Activated T-cell treated with anti-CD3 and anti-CD28 coated beads, Interleukin-2, amount 50 U/mL, for 72 hours (primary cell): Measurements from ENCODE around the gene DHRS12. TPM values are rescaled to one million over a fixed set of nuclear protein-coding genes. Genes with fewer than 3 reads are reported as not detected.

ENCODE experiments used
- ATAC-seq, 2 donors: fragments of 150-1000 bp; cut with Tn5 transposase; replicated peaks in 1 of 2; 2 replicates each; pipeline ENCODE4 v1.10.0; 2021; ENCODE audit warnings: moderate library complexity in 2 of 2, mild to moderate bottlenecking in 1 of 2
- DNase-seq, 2 donors: peaks; one replicate each; pipeline ENCODE4 v3.0.0; 2021 to 2022; ENCODE audit warnings: mixed read lengths in 1 of 2
- H3K27ac Mint-ChIP-seq: one replicate; pipeline ENCODE4 v1.8.0; 2022; ENCODE audit warnings: mild to moderate bottlenecking, moderate library complexity, mixed read lengths
- H3K27me3 Mint-ChIP-seq: one replicate; pipeline ENCODE4 v1.8.0; 2022; ENCODE audit warnings: low read depth, mixed read lengths
- H3K36me3 Mint-ChIP-seq, 2 donors: one replicate each; pipeline ENCODE4 v1.8.0; 2022; ENCODE audit warnings: mixed read lengths in 2 of 2, mild to moderate bottlenecking in 1 of 2; ENCODE audit not compliant: insufficient read depth in 2 of 2
- H3K4me1 Mint-ChIP-seq: one replicate; pipeline ENCODE4 v1.8.0; 2022; ENCODE audit warnings: low read depth, mixed read lengths
- H3K4me3 Mint-ChIP-seq, 2 donors: one replicate each; pipeline ENCODE4 v1.8.0; 2022; ENCODE audit warnings: mild to moderate bottlenecking in 2 of 2, mixed read lengths in 2 of 2, moderate library complexity in 2 of 2
- H3K9me3 Mint-ChIP-seq, 2 donors: one replicate each; pipeline ENCODE4 v1.8.0; 2022; ENCODE audit warnings: mixed read lengths in 2 of 2
- total RNA-seq, 2 donors: library from RNA; stranded (reverse); gene quantifications; one replicate each; pipeline ENCODE4 v1.2.3, GENCODE V29; 2022

The DHRS12 gene
- total RNA-seq, 2 donors from 2014 or later: 8.0 to 8.5 TPM

DNA sequence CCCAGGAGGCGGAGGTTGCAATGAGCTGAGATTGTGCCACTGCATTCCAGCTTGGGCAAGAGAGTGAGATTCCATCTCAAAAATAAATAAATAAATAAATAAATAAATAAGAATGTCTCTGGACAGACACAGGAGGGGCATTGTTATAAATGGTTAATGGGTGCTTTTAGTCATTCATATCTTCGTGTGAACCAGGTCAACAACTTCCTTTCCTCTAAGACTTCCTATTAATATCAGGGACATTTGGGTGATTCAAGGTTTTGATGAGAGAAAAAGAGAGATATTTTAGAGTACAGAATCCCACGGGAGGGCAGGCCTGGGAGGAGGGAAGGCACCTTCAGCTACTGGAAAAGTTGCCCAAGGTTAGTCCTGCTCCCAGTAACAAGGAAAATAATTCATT is 23.9 kb downstream of the DHRS12 start:
- H3K4me1 Mint-ChIP-seq: no peaks in the 10 kb centered on the region
- ATAC-seq: no peak
- no peaks in the 10 kb centered on the region for H3K9me3 Mint-ChIP-seq
- no peak overlapping the region for H3K4me3 Mint-ChIP-seq
- no peaks in the 10 kb centered on the region for H3K36me3 Mint-ChIP-seq
- H3K27ac Mint-ChIP-seq: no peak overlapping the region
- H3K27me3 Mint-ChIP-seq: no peaks in the 10 kb centered on the region
- DNase-seq: no peak

GRCh38 chr13:51778392-51778791 is 25.6 kb downstream of the DHRS12 start:
- no peaks in the 10 kb centered on the region for H3K4me1 Mint-ChIP-seq
- H3K27ac Mint-ChIP-seq: no peak overlapping the region
- no peak overlapping the region for H3K4me3 Mint-ChIP-seq
- H3K36me3 Mint-ChIP-seq: no peaks in the 10 kb centered on the region
- H3K27me3 Mint-ChIP-seq: no peaks in the 10 kb centered on the region
- no peaks in the 10 kb centered on the region for H3K9me3 Mint-ChIP-seq
- no peak for ATAC-seq
- DNase-seq: no peak

- DNase-seq: no peak
- no peaks in the 10 kb centered on the region for H3K27me3 Mint-ChIP-seq
- H3K4me1 Mint-ChIP-seq: no peaks in the 10 kb centered on the region
- no peaks in the 10 kb centered on the region for H3K9me3 Mint-ChIP-seq
- H3K36me3 Mint-ChIP-seq: no peaks in the 10 kb centered on the region
- H3K4me3 Mint-ChIP-seq: no peak overlapping the region
- no peak overlapping the region for H3K27ac Mint-ChIP-seq
- no peak for ATAC-seq
Measured at GRCh38 chr13:51777921-51778320, 26.0 kb downstream of the DHRS12 start.

DNA sequence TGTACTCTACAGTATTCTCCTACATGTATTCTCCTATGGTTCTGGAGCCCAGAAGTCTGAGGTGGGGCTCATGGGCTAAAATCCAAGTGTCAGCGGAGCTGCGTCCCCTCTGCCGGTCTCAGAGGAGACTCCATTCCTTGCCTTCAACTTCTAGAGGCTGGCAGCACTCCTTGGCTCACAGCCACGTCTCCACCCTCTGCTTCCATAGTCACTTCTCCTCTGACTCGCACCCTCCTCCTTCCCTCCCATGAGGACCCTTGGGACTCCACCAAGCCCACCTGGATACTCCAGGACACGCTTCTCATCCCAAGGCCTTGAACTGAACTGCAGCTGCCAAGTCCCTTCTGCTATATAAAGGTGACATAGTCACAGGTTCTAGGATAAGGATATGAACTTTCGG is 27.8 kb downstream of the DHRS12 start:
- Mint-ChIP-seq H3K27me3 (no peaks in the 10 kb centered on the region), H3K27ac (no peak overlapping the region), H3K9me3 (no peaks in the 10 kb centered on the region), H3K36me3 (no peaks in the 10 kb centered on the region), H3K4me1 (no peaks in the 10 kb centered on the region), H3K4me3 (no peak overlapping the region)
- DNase-seq (no peak), ATAC-seq (no peak)

GRCh38 chr13:51773515-51773914 is 30.4 kb downstream of the DHRS12 start:
- no peaks in the 10 kb centered on the region for H3K9me3 Mint-ChIP-seq
- H3K27ac Mint-ChIP-seq: no peak overlapping the region
- no peak for ATAC-seq

DNA sequence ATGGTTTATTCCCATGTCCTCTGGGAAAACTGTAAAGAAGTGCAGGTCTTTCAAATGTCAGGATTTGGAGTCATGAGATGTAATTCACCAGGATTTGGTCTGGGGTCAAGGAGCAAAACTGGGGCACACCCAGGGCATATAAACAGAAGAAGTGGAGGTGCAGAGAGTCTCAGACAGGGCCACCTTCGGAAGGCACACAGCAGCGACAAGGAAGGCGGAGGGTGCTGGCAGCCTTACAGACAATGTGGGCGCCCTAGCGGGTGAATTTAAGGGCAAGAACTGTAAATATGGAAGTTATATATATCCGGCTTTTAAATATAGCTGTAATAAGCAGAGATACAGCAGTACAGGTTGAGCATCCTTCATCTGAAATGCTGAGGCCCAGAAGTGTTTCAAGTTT is 31.2 kb downstream of the DHRS12 start:
- no peak for ATAC-seq
- Mint-ChIP-seq H3K27me3 (no peaks in the 10 kb centered on the region), H3K4me3 (no peak overlapping the region), H3K4me1 (no peaks in the 10 kb centered on the region), H3K36me3 (no peaks in the 10 kb centered on the region), H3K27ac (no peak overlapping the region), H3K9me3 (no peaks in the 10 kb centered on the region)
- no peak for DNase-seq

More at GRCh38 chr13:51773515-51773914, 30.4 kb downstream of the DHRS12 start:
- no peaks in the 10 kb centered on the region for H3K4me1 Mint-ChIP-seq
- no peak for DNase-seq
- no peaks in the 10 kb centered on the region for H3K27me3 Mint-ChIP-seq
- no peak overlapping the region for H3K4me3 Mint-ChIP-seq
- no peaks in the 10 kb centered on the region for H3K36me3 Mint-ChIP-seq

- no peaks in the 10 kb centered on the region for H3K27me3 Mint-ChIP-seq
- H3K9me3 Mint-ChIP-seq: no peaks in the 10 kb centered on the region
- DNase-seq (no peak), ATAC-seq (no peak)
- no peak overlapping the region for H3K27ac Mint-ChIP-seq
- H3K36me3 Mint-ChIP-seq: no peaks in the 10 kb centered on the region
- no peaks in the 10 kb centered on the region for H3K4me1 Mint-ChIP-seq
- no peak overlapping the region for H3K4me3 Mint-ChIP-seq
Measured at GRCh38 chr13:51772105-51772455, 31.9 kb downstream of the DHRS12 start.

DNA sequence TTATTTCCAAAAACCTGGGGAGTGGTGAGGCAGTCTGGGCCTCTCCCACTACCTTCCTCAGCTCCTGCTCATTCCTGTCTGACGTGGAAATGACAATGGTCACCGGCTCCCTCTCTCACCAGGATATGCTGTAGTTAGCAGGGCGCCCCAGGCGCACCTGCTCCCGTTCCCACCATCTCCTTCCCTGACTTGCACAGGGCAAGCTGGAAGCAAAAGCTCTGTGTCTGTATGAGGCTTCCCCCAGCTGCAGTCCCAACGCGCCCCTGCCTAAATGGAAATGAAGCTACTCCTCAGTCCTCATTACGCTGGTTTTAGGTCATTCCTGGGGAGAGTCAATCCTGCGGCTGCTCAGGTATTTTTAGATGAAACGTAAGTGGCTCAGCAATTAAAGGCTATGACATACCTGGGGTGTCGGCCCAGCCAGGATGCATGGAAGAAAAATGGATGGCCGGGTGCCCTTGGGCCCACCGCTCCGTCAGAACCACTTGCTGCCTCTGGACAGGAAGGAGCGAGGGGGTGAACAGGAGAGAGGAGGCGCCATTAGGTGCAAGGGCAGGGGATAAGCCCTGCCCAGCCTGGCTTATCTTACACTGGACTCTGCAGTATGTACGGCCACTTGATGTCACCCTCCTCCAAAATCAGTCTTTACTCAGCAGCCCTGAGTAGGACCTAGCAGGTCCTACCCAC is 32.4 kb downstream of the DHRS12 start:
- Mint-ChIP-seq H3K4me1 (peaks cover 3% of the 10 kb centered on the region), H3K27ac (peak overlapping the region; percentile 12), H3K9me3 (no peaks in the 10 kb centered on the region), H3K4me3 (no peak overlapping the region), H3K27me3 (no peaks in the 10 kb centered on the region), H3K36me3 (no peaks in the 10 kb centered on the region)
- ATAC-seq (no peak), DNase-seq (no peak)

- DNase-seq (no peak), ATAC-seq (no peak)
- Mint-ChIP-seq H3K36me3 (no peaks in the 10 kb centered on the region), H3K27ac (peak overlapping the region; percentile 12), H3K27me3 (no peaks in the 10 kb centered on the region), H3K4me3 (no peak overlapping the region), H3K9me3 (no peaks in the 10 kb centered on the region), H3K4me1 (peaks cover 10% of the 10 kb centered on the region)
Measured at GRCh38 chr13:51770681-51771417, 33.1 kb downstream of the DHRS12 start.

DNA sequence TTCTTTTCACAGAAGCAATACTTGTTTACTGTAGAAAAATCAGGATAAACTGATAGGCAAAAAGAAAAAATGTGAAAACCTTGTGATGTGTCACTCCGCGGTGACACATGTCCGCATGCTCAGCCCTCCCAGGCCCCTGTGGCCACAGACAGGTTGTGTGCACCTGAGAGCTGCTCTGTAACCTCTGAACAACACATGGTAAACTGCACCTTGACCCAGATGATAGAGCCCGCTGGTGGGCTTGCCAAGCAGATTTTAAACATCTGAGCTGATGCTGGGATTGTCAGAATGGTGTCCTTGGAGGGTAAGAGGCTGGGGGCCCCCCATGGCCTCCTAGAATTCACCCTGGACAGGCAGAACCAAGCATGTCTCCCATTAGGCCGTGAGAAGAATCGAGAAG is 33.8 kb downstream of the DHRS12 start:
- Mint-ChIP-seq H3K36me3 (no peaks in the 10 kb centered on the region), H3K4me3 (no peak overlapping the region), H3K9me3 (no peaks in the 10 kb centered on the region), H3K27me3 (no peaks in the 10 kb centered on the region), H3K4me1 (peaks cover 17% of the 10 kb centered on the region), H3K27ac (no peak overlapping the region)
- ATAC-seq: no peak
- no peak for DNase-seq

DNA sequence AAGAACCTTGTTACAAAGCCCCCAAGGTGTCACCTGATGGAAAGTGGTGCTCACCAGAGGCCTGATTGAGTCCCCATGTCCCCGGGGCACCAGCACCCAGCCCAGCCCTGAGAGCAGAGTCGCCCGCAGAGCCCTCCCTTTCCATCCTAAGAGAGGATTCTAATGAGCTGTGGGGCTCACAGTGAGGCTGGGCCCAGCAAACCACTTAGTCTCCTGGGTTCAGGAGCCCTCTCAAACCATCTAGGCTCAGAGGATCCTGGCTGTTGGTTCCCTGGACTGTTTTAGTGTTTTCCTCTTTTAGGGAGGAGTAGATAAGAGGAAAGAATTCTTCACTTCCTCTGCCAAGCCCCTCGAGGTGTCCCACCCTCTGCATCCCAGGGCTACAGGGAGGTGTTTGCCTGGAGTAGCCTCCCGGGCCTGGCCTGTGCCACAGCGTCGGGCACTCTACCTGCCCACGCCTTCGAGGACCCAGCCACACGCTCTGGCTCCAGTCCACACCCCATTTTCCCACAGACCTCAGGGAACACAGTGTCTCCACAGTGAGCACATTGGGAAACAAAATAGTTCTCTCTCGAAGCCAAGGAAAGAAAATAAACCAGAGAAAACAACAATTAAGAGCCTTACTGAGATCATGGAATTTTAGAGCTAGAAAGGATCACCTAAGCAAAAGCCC is 34.4 kb downstream of the DHRS12 start:
- no peak overlapping the region for H3K4me3 Mint-ChIP-seq
- no peaks in the 10 kb centered on the region for H3K36me3 Mint-ChIP-seq
- H3K9me3 Mint-ChIP-seq: no peaks in the 10 kb centered on the region
- no peak for DNase-seq
- H3K27ac Mint-ChIP-seq: no peak overlapping the region
- peaks cover 22% of the 10 kb centered on the region for H3K4me1 Mint-ChIP-seq
- no peak for ATAC-seq
- no peaks in the 10 kb centered on the region for H3K27me3 Mint-ChIP-seq

GRCh38 chr13:51768976-51769375 is 35.0 kb downstream of the DHRS12 start:
- Mint-ChIP-seq H3K27me3 (no peaks in the 10 kb centered on the region), H3K27ac (no peak overlapping the region)

GRCh38 chr13:51768378-51768921 is 35.5 kb downstream of the DHRS12 start:
- Mint-ChIP-seq H3K4me1 (peaks cover 34% of the 10 kb centered on the region), H3K9me3 (no peaks in the 10 kb centered on the region), H3K27ac (no peak overlapping the region), H3K27me3 (no peaks in the 10 kb centered on the region), H3K36me3 (no peaks in the 10 kb centered on the region), H3K4me3 (no peak overlapping the region)
- no peak for ATAC-seq
- no peak for DNase-seq

More at GRCh38 chr13:51768976-51769375, 35.0 kb downstream of the DHRS12 start:
- ATAC-seq: no peak
- no peak overlapping the region for H3K4me3 Mint-ChIP-seq
- H3K4me1 Mint-ChIP-seq: peaks cover 29% of the 10 kb centered on the region
- no peaks in the 10 kb centered on the region for H3K36me3 Mint-ChIP-seq
- DNase-seq: no peak
- no peaks in the 10 kb centered on the region for H3K9me3 Mint-ChIP-seq
